GM12878 (cell line): ENCODE measurements around the gene RNF183. TPM values are rescaled to one million over a fixed set of nuclear protein-coding genes. Genes with fewer than 3 reads are reported as not detected.

Experiments used
- ATAC-seq: fragments of 200-7000 bp; cut with Tn5 transposase; 3 replicates; pipeline ENCODE4 v1.9.1; 2020; ENCODE audit warnings: mild to moderate bottlenecking, moderate library complexity
- BruUV-seq: library from RNA; stranded (reverse); fragments of 400-500 nt; replicated peaks from 2 replicates; lab custom pipeline; 2021; lab: Mats Ljungman, UMichigan
- CTCF ChIA-PET: fragments of 300-600 bp; sonication (Branson Sonifier 250); formaldehyde crosslinking; extraction: SDS; loops from one replicate; lab custom pipeline; 2021; ENCODE audit warnings: inconsistent platforms; lab: Yijun Ruan, JAX
- POLR2A ChIA-PET: fragments of 350-600 bp; formaldehyde crosslinking; extraction: SDS; loops from one replicate; lab custom pipeline; 2021; ENCODE audit warnings: inconsistent platforms; lab: Charles Lee
- RAD21 ChIA-PET: fragments of 300-600 bp; sonication (Branson Sonifier 250); formaldehyde crosslinking; loops from one replicate; lab custom pipeline; 2023; ENCODE audit warnings: antibody characterized with exemption; ENCODE audit not compliant: unreplicated experiment; lab: Charles Lee
- SMC1A ChIA-PET: fragments of 300-600 bp; sonication (Branson Sonifier 250); formaldehyde crosslinking; loops from one replicate; lab custom pipeline; 2023; ENCODE audit not compliant: unreplicated experiment, uncharacterized antibody; lab: Charles Lee
- DNase-seq: peaks from one replicate; pipeline ENCODE4 v3.0.0-alpha.2; 2011; ENCODE audit warnings: low read depth, low spot score
- FAIRE-seq: peaks from 3 replicates; lab custom pipeline; 2011; peaks lifted over from hg19 to GRCh38; lab: Jason Lieb, UNC
- H2AFZ ChIP-seq: 2 replicates; pipeline ENCODE4 v1.6.0; 2011; ENCODE audit warnings: low read depth, low read length, control low read depth; ENCODE audit not compliant: control insufficient read depth
- H3K27ac ChIP-seq: 2 replicates; pipeline ENCODE4 v1.5.1; 2011; ENCODE audit warnings: control low read depth; ENCODE audit not compliant: control insufficient read depth, insufficient read depth
- H3K27me3 ChIP-seq, 2 experiments: replicated peaks in 1 of 2; 2 replicates each; pipeline versions ENCODE4 v1.6.0 to v1.6.1; 2011; ENCODE audit warnings: low read length in 1 of 2; ENCODE audit not compliant: control insufficient read depth in 2 of 2, insufficient read depth in 2 of 2
- H3K36me3 ChIP-seq, 2 experiments: 2 replicates each; pipeline ENCODE4 v1.5.1; 2011; ENCODE audit warnings: low read length in 1 of 2; ENCODE audit not compliant: control insufficient read depth in 2 of 2, insufficient read depth in 2 of 2
- H3K4me1 ChIP-seq: 2 replicates; pipeline ENCODE4 v1.6.1; 2011; ENCODE audit warnings: mild to moderate bottlenecking, low read length, moderate library complexity, mixed read lengths; ENCODE audit not compliant: control insufficient read depth, insufficient read depth
- H3K4me2 ChIP-seq: 2 replicates; pipeline ENCODE4 v1.6.0; 2011; ENCODE audit warnings: control low read depth; ENCODE audit not compliant: control insufficient read depth, insufficient read depth
- H3K4me3 ChIP-seq: fragments of 200-600 bp; sonication (generic); 2 replicates; pipeline ENCODE4 v1.5.1; 2016
- H3K79me2 ChIP-seq: 2 replicates; pipeline ENCODE4 v1.6.0; 2011; ENCODE audit warnings: low read length; ENCODE audit not compliant: control insufficient read depth, insufficient read depth
- H3K9ac ChIP-seq: 2 replicates; pipeline ENCODE4 v1.8.0; 2011; ENCODE audit warnings: low read length, control low read depth, mixed read lengths; ENCODE audit not compliant: control insufficient read depth, insufficient read depth
- H3K9me3 ChIP-seq: replicated peaks from 3 replicates; pipeline ENCODE4 v1.5.1; 2011; ENCODE audit warnings: mild to moderate bottlenecking, low read length; ENCODE audit not compliant: control insufficient read depth, insufficient read depth
- H4K20me1 ChIP-seq: 2 replicates; pipeline ENCODE4 v1.6.0; 2011; ENCODE audit not compliant: control insufficient read depth, insufficient read depth
- ATF2 ChIP-seq: IDR thresholded peaks from 2 replicates; pipeline ENCODE4 v1.6.1; 2012; ENCODE audit warnings: low read length, inconsistent platforms
- BACH1 ChIP-seq: fragments of 450-650 bp; IDR thresholded peaks from 2 replicates; pipeline ENCODE4 v1.6.1; 2017; ENCODE audit warnings: mild to moderate bottlenecking, borderline replicate concordance
- CTCF ChIP-seq, 3 experiments: IDR thresholded peaks in 2 of 3; conservative IDR thresholded peaks in 1 of 3; 2 replicates each; pipeline ENCODE4 v1.5.1; 2011; ENCODE audit warnings: low read depth in 3 of 3, low read length in 3 of 3, mild to moderate bottlenecking in 3 of 3, control low read depth in 2 of 3, moderate library complexity in 2 of 3, inconsistent platforms in 1 of 3, mixed read lengths in 1 of 3; ENCODE audit not compliant: control insufficient read depth in 2 of 3, insufficient read depth in 1 of 3; ENCODE audit errors: extremely low read depth in 1 of 3
- IRF3 ChIP-seq: fragments of 450-650 bp; IDR thresholded peaks from 2 replicates; pipeline ENCODE4 v1.6.1; 2014; ENCODE audit warnings: mild to moderate bottlenecking
- MAX ChIP-seq: IDR thresholded peaks from 2 replicates; pipeline ENCODE4 v1.6.1; 2012; ENCODE audit warnings: low read depth, low read length, improper control_type of control experiment
- MEF2A ChIP-seq: IDR thresholded peaks from 2 replicates; pipeline ENCODE4 v1.6.1; 2011; ENCODE audit warnings: low read depth, mild to moderate bottlenecking, low read length, moderate library complexity; ENCODE audit not compliant: insufficient read depth
- MLLT1 ChIP-seq: fragments of 450-650 bp; IDR thresholded peaks from 2 replicates; pipeline ENCODE4 v1.6.1; 2016; ENCODE audit warnings: mild to moderate bottlenecking
- MYC ChIP-seq: IDR thresholded peaks from 2 replicates; pipeline ENCODE4 v1.6.1; 2011; ENCODE audit warnings: mild to moderate bottlenecking, low read length, moderate library complexity, inconsistent platforms; ENCODE audit not compliant: insufficient read depth, insufficient replicate concordance, insufficient read length, severe bottlenecking
- NFYB ChIP-seq: IDR thresholded peaks from 2 replicates; pipeline ENCODE4 v1.6.1; 2011; ENCODE audit warnings: low read depth, mild to moderate bottlenecking, low read length, improper control_type of control experiment, moderate library complexity; ENCODE audit not compliant: insufficient read depth
- PBX3 ChIP-seq: IDR thresholded peaks from 2 replicates; pipeline ENCODE4 v1.6.1; 2011; ENCODE audit warnings: mild to moderate bottlenecking, low read depth, low read length, moderate library complexity; ENCODE audit not compliant: insufficient replicate concordance
- POLR2A ChIP-seq: IDR thresholded peaks from 2 replicates; pipeline ENCODE4 v1.6.1; 2011; ENCODE audit warnings: low read depth, mild to moderate bottlenecking, low read length
- SMARCA5 ChIP-seq: fragments of 450-650 bp; IDR thresholded peaks from 2 replicates; pipeline ENCODE4 v1.6.1; 2017; ENCODE audit warnings: mild to moderate bottlenecking
- WGBS: methylation state at CpG from one replicate; pipeline ENCODE4 v1.1.6; 2016; ENCODE audit warnings: low lambda C conversion rate; ENCODE audit not compliant: insufficient replicate concordance, insufficient coverage; ENCODE audit errors: missing lambda C conversion rate; 5-methylcytosine and 5-hydroxymethylcytosine counted together
- in situ Hi-C: fragments of 300-500 bp; cut with MboI; formaldehyde crosslinking; loops from 9 replicates; pipeline ENCODE4 v1.14.3; 2018; ENCODE audit warnings: mixed read lengths
- intact Hi-C: fragments of 100-400 bp; cut with micrococcal nuclease; formaldehyde crosslinking; loops from one replicate; pipeline ENCODE4 v1.14.2; 2022; ENCODE audit not compliant: unreplicated experiment
- polyA plus RNA-seq, 11 experiments: library from polyadenylated mRNA; depleted of rRNA in 4 of 11; unstranded in 6 of 11; stranded (reverse) in 5 of 11; fragments of >200 nt; fragmentation: Nextera tagmentation in 4 of 11; fragmentation: Illumina TruSeq in 1 of 11; extraction: Ambion mirVana in 4 of 11; extraction: Trizol in 1 of 11; gene quantifications; 1 replicate in 1 of 11; 2 replicates in 10 of 11; pipeline versions ENCODE4 v1.2.1 to v1.2.3, GENCODE V29; 2011 to 2016; ENCODE audit warnings: inconsistent platforms in 2 of 11, missing spikeins in 2 of 11, low read depth in 1 of 11
- total RNA-seq, 4 experiments: library from RNA; depleted of rRNA in 3 of 4; stranded (reverse); fragments of >200 nt in 3 of 4; fragmentation: Illumina TruSeq in 1 of 4; extraction: Trizol in 1 of 4; gene quantifications; 2 replicates each; pipeline versions ENCODE4 v1.2.1 to v1.2.3, GENCODE V29; 2013 to 2021

Gene RNF183
- total and polyA plus RNA-seq, 10 of the 15 experiments (the other 5 are each of a cell fraction or from before 2014, with no cell fraction given) = 0.03 to 0.26 (median 0.07) TPM; not detected in 6

GRCh38 chr9:113275157-113276131 lies 27.7 kb downstream of the RNF183 start, which contains the start of the genes CDC26 and PRPF4:
Gene CDC26 (minus strand): TSS chr9:113275572. CDS start chr9:113272507, 3,065 bp downstream.
Gene PRPF4 (plus strand): TSS chr9:113275658. CDS start chr9:113275744, 86 bp downstream.
- ChIA-PET POLR2A (interaction anchor here (0.6 to 3.0 kb wide), 15 partner anchors 13 to 1334 kb away, joined by 3 to 32 read pairs (median 3); partner anchors contain the start of genes C9orf43, FKBP15, POLE3 and SLC31A1), CTCF (interaction anchor here (0.5 to 8.5 kb wide), 36 partner anchors 8 to 1741 kb away, joined by 3 to 117 read pairs (median 5); partner anchors contain the start of genes ALAD, C9orf43, FKBP15 and POLE3), RAD21 (interaction anchor here (0.6 to 5.6 kb wide), 26 partner anchors 9 to 381 kb away, joined by 3 to 63 read pairs (median 4); partner anchors contain the start of genes ALAD, C9orf43, FKBP15 and HDHD3), SMC1A (interaction anchor here (0.6 to 5.0 kb wide), 28 partner anchors 10 to 383 kb away, joined by 3 to 68 read pairs (median 4); partner anchors contain the start of genes ALAD, C9orf43, FKBP15 and POLE3)
- Histone ChIP-seq H3K79me2 (peaks cover 40% of the 10 kb centered on the region), H3K9me3 (no peaks in the 10 kb centered on the region), H3K9ac (peak within 1 kb of the TSS; percentile 94), H3K27ac (peak within 1 kb of the TSS; percentile 89), H2AFZ (peak within 1 kb of the TSS; percentile 96), H3K4me1 (peaks cover 8% of the 10 kb centered on the region; the same call in 1 of the 2 replicates), H4K20me1 (no peaks in the 10 kb centered on the region), H3K4me2 (peak within 1 kb of the TSS; percentile 94), H3K4me3 (peak within 1 kb of the TSS; percentile 75), H3K27me3 (no peaks in the 10 kb centered on the region), H3K36me3 (peaks cover 6 to 11% of the 10 kb centered on the region in 2 experiments; a peak in 3 of 4 replicates)
- in situ Hi-C loops (no loop called here), intact Hi-C loops (loop anchor here (1.0 to 10.0 kb wide), 5 partner anchors 55 to 1109 kb away; partner anchors contain the start of genes AKNA and WDR31)
- ATAC-seq (peak; percentile 94), FAIRE-seq (peak; percentile 98), DNase-seq (peak; percentile 87)
- WGBS = under 1% methylated on average over 63 of the region's 63 CpGs
- BruUV-seq = TSS peak; percentile 78
- TF ChIP-seq IRF3 (0 out of 2 replicates have a peak, but pooled peaks have one; percentile 40), POLR2A (peak; percentile 100), MYC (peak; percentile 45), MLLT1 (peak; percentile 57; the same call in 1 of the 2 replicates), PBX3 (peak; percentile 41), NFYB (no peak), SMARCA5 (peak; percentile 32; the same call in 1 of the 2 replicates), BACH1 (peak; percentile 51; the same call in 1 of the 2 replicates), MAX (peak; percentile 88), CTCF (IDR thresholded peaks at IDR 0.05 in 2 of 3, conservative IDR thresholded peaks at IDR 0.05 in 1 of 3; ENCODE audit: control insufficient read depth in 2 of 3, extremely low read depth in 1 of 3, insufficient read depth in 1 of 3, low read depth in 3 of 3, low read length in 3 of 3) (no peak), MEF2A (no peak), ATF2 (no peak)
